ENCODE data around the gene MARCHF2.

GRCh38 chr19:8423817-8424223 is 10.7 kb downstream of the MARCHF2 start:
- TF ChIP-seq CTCF (IDR thresholded peaks at IDR 0.05) (no peak), POLR2A (IDR thresholded peaks at IDR 0.05) (no peak)
